VCaP (cell line): Measurements from ENCODE around the gene RGP1.

ENCODE experiments used
- H3K27ac ChIP-seq: fragments of 450-650 bp; 2 replicates; pipeline ENCODE4 v1.5.1; 2017
- TF ChIP-seq, protein P1 (sequence below): fragments of 450-650 bp; conservative IDR thresholded peaks from 2 replicates; pipeline ENCODE4 v1.5.1; 2017; ENCODE audit warnings: mild to moderate bottlenecking, moderate library complexity

Gene RGP1

DNA sequence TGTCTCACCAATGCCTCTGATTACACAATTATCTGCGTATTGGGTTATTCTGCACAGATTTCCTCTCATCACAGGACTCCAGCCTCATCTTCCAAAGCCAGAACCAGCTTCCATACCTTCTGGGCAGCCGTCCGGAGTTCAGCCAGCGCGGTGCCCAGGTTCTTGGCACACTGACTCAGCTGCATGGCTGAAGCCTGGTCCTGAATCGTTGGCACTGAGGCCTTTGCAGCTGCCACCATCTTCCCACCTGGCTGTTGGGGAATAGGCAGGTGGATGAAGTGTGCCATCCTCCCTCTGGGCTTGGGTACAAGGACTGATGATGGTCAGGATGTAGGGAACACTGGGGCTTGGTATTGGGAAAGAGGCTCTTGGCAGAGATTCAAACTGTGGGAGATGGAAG is 35.0 kb upstream of the RGP1 start:
- TF ChIP-seq, protein P1, sequence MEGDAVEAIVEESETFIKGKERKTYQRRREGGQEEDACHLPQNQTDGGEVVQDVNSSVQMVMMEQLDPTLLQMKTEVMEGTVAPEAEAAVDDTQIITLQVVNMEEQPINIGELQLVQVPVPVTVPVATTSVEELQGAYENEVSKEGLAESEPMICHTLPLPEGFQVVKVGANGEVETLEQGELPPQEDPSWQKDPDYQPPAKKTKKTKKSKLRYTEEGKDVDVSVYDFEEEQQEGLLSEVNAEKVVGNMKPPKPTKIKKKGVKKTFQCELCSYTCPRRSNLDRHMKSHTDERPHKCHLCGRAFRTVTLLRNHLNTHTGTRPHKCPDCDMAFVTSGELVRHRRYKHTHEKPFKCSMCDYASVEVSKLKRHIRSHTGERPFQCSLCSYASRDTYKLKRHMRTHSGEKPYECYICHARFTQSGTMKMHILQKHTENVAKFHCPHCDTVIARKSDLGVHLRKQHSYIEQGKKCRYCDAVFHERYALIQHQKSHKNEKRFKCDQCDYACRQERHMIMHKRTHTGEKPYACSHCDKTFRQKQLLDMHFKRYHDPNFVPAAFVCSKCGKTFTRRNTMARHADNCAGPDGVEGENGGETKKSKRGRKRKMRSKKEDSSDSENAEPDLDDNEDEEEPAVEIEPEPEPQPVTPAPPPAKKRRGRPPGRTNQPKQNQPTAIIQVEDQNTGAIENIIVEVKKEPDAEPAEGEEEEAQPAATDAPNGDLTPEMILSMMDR, result no peak
- no peak overlapping the region for H3K27ac ChIP-seq

DNA sequence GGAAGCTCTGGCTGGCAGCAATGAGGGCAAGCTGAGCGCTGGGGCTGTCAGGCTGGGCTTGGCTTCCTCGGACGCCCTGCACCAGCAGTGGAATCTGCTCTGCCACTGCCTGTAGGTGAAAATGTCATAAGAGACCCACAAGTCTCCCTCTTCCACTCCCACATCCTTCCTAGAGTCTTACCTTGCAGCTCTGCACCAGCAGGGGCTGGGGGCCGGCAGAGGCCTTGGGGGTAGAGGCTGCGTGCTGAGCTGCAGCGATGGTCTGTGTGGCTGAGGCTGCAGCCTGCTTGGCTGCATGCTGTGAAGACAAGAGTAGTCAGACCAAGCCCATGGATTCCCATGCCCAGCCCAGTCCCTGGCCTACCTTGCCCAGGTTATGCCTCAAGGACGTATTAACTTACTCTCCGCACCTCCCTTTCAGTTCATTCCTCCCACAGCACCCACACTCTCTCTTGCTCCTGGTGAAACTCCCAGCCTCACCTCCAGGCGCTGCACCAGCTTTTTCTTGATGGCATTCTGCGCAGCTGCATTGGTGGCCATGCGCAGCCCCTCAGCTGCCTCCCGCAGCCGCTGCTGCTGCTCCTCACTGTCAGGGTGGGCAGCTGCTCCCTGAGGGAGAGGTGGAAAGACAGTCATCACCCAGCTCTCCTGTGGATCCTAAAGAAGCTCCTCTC is 34.4 kb upstream of the RGP1 start:
- TF ChIP-seq, protein P1, result no peak
- no peak overlapping the region for H3K27ac ChIP-seq

DNA sequence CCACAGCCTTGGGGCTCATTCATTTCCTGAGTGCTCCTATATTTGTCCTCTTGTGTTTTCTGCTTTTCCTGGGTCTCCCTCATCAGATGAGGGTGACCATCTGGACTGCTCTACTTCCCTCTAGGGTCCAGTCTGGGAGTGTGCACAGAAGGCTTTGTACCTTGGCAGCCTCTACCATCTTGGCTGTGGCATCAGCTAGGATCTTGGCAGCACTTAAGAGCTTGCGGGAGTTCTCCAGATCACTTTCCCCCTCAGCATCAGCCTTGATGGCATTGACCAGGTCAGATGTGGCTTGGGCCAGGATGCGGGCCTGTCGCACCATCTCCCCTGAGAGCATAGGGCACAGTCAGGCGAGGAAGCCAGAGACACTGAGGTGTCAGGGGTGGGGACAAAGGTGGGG is 32.9 kb upstream of the RGP1 start:
- H3K27ac ChIP-seq, result no peak overlapping the region
- TF ChIP-seq, protein P1, result no peak

DNA sequence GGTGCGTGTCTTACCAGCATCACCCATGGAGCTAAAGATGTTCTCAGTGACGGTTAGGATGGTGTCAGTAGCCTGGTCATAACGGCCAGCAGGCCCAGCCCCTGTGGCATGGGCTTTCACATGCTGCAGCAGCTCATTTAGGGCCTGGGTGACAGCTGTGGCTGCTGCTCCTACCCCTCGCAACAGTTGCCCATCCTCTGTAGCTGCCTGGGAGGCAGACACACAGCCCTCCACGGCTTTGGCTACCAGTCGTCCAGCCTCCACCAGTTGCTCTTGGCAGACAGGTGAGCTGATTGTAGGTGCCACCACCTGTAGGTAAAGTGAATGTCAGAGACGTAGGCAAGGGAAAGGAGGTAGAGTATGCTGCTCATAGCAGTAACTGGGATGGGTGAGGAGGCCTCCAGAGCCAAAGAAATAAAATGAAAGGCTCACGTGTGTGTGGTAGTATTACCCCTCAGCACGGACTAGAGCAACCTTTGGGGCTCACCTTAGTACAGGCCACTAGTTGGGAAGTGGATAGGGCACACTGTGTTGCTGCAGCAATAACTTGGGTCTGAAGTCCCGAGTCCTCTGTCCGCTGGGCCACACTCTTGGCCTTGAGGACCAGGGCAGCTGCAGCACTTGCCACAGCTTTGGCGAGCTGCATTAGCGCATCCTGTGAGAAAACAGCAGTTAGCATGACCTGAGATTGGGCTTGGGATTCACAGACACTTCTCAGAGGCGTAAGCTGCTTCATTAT is 31.8 kb upstream of the RGP1 start:
- TF ChIP-seq, protein P1, result no peak
- no peak overlapping the region for H3K27ac ChIP-seq

DNA sequence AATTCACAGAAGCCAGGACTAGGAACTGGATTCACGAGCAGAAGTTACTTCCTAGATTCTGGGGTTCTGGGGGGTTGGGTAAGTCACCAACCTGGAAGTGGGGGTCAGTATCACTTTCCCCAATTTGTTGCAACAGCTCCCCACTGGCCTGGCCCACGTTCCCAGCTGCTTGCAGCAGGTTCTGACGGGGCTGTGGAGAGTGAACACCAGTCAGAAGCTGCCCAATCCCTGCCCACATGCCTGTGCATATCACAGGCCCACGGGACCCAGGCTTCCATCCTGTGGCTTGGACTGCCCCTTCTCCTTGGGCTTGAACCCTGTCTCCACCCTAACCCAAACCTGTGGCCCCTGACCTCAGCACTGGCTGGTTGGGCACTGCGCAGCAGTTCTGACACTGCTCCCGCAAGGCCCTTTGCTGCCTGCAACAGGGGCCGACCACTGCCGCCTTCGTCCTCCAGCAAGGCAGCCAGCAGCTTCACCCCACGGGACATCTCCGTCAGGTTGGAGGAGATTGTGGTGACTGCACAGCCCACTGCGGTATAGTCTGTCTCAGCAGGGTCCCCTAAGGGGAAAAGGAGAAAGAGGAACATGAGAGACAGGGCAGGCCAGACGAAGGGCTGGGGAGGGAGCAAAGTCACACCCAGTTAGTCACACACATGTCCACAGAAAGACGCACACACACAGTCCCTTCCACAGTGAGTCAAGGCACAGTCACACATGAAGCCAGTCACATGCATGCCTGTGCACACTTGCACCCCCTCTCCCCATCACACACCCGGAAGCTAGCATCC is 30.2 kb upstream of the RGP1 start:
- TF ChIP-seq, protein P1, result no peak
- H3K27ac ChIP-seq, result no peak overlapping the region

DNA sequence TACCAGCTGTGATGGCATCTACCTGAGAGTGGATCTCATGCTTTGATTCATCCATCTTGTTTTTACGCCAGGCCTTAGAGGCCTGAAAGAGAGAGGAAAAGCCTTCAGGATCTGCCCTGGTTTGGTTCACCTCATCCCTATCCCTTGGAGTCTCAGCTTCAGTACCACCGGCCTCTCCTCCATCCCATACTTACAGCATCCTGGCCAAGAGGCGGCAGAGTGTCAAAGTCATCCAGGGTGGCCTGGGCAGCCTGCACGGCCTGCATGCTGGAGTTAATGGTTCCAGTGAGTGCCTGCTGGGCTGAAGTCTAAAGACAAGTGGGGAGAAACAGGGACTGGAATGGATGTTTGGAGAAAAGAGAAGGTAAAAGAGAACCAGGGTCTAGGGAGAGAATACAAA is 29.5 kb upstream of the RGP1 start:
- TF ChIP-seq, protein P1, result no peak
- no peak overlapping the region for H3K27ac ChIP-seq

DNA sequence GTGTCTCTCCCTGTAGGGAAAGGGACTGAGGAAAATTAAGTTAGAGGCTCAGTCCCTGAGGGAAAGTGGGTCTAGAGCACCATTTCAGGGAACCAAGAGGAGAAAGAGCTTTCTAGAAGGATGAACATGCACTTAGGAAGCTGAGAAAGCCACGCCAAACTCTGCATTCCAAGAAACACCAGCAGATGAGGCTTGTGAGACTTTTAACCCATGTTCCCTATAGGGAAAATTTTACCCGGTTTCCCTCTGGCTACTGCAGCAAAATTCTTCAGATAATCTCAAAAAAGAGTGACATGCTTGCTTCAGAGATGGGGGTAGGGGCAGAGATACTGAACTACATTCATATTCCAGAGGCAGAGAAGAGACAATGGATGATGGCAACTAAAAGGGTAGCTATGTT is 25.7 kb upstream of the RGP1 start:
- TF ChIP-seq, protein P1, result no peak
- no peak overlapping the region for H3K27ac ChIP-seq
